GM21528 (cell line): ENCODE measurements around the gene TMEM214.

ENCODE experiments used
- ATAC-seq: cut with Tn5 transposase; IDR thresholded peaks from one replicate; pipeline ENCODE4 v1.9.1; 2021; ENCODE audit warnings: mild to moderate bottlenecking, moderate library complexity; ENCODE audit not compliant: unreplicated experiment, low FRiP score

The TMEM214 gene

GRCh38 chr2:27038631-27039339 lies 6.0 kb downstream of the TMEM214 start:
- no peak for ATAC-seq

GRCh38 chr2:27039426-27039825 lies 6.7 kb downstream of the TMEM214 start:
- no peak for ATAC-seq

GRCh38 chr2:27039871-27040270 lies 7.1 kb downstream of the TMEM214 start:
- ATAC-seq: no peak

- ATAC-seq: no peak
Measured at GRCh38 chr2:27040282-27040681, 7.5 kb downstream of the TMEM214 start.

- ATAC-seq: no peak
Measured at GRCh38 chr2:27041752-27042151, 9.0 kb downstream of the TMEM214 start.

- ATAC-seq: no peak
Measured at GRCh38 chr2:27042159-27042661, 9.4 kb downstream of the TMEM214 start.

GRCh38 chr2:27042985-27043634 lies 10.3 kb downstream of the TMEM214 start:
- no peak for ATAC-seq

- ATAC-seq: peak; percentile 24
Measured at GRCh38 chr2:27049422-27050280, 16.9 kb downstream of the TMEM214 start.

- ATAC-seq: peak; percentile 57
Measured at GRCh38 chr2:27050281-27050995, 17.7 kb downstream of the TMEM214 start.

GRCh38 chr2:27050996-27051901 lies 18.5 kb downstream of the TMEM214 start, which contains the start of gene AGBL5:
AGBL5 (plus strand) TSS chr2:27051668; CDS start chr2:27052959, 1,291 bp downstream.
- ATAC-seq: peak; percentile 68

GRCh38 chr2:27051902-27052645 lies 19.3 kb downstream of the TMEM214 start:
- no peak for ATAC-seq

- ATAC-seq: no peak
Measured at GRCh38 chr2:27053321-27053720, 20.6 kb downstream of the TMEM214 start.

- ATAC-seq: no peak
Measured at GRCh38 chr2:27053776-27054175, 21.0 kb downstream of the TMEM214 start.

- ATAC-seq: no peak
Measured at GRCh38 chr2:27054721-27055120, 22.0 kb downstream of the TMEM214 start.

- no peak for ATAC-seq
Measured at GRCh38 chr2:27057184-27057583, 24.4 kb downstream of the TMEM214 start.

GRCh38 chr2:27058210-27058609 lies 25.4 kb downstream of the TMEM214 start:
- ATAC-seq: no peak

GRCh38 chr2:27059141-27059820 lies 26.5 kb downstream of the TMEM214 start:
- no peak for ATAC-seq

- no peak for ATAC-seq
Measured at GRCh38 chr2:27060323-27060722, 27.6 kb downstream of the TMEM214 start.
